Prostate gland (tissue), 2 donors: ENCODE measurements around the gene TP53I13. TPM values are rescaled to one million over a fixed set of nuclear protein-coding genes. Genes with fewer than 3 reads are reported as not detected.

Experiments
- DNase-seq: peaks from one replicate; pipeline ENCODE4 v3.0.0-alpha.2; 2019; ENCODE audit warnings: low spot score
- H3K27ac ChIP-seq, 2 donors: fragments of 200-600 bp; sonication (generic); 2 replicates each; pipeline ENCODE4 v1.5.1; 2017 to 2019
- H3K27me3 ChIP-seq: fragments of 200-600 bp; sonication (generic); replicated peaks from 2 replicates; pipeline ENCODE4 v1.5.1; 2019; ENCODE audit not compliant: insufficient read depth
- H3K36me3 ChIP-seq, 2 donors: fragments of 200-600 bp; sonication (generic); 1 replicate in 1 of 2; 2 replicates in 1 of 2; pipeline versions ENCODE4 v1.5.1 to v1.8.1; 2017 to 2019
- H3K4me1 ChIP-seq: fragments of 200-600 bp; sonication (generic); replicated peaks from 2 replicates; pipeline ENCODE4 v1.5.1; 2019
- H3K4me3 ChIP-seq, 2 donors: fragments of 200-600 bp; sonication (generic); 2 replicates each; pipeline ENCODE4 v1.5.1; 2017 to 2019
- H3K9me3 ChIP-seq: fragments of 200-600 bp; sonication (generic); 2 replicates; pipeline ENCODE4 v1.5.1; 2017
- POLR2A ChIP-seq: fragments of 450-650 bp; IDR thresholded peaks from one replicate; pipeline ENCODE4 v1.6.1; 2016; ENCODE audit warnings: antibody characterized with exemption, mild to moderate bottlenecking
- POLR2AphosphoS5 ChIP-seq: sonication (generic); formaldehyde crosslinking; IDR thresholded peaks from one replicate; pipeline ENCODE4 v1.6.1; 2017; ENCODE audit warnings: antibody characterized with exemption
- WGBS: methylation state at CpG from one replicate; pipeline ENCODE4 v1.1.5; 2018; 5-methylcytosine and 5-hydroxymethylcytosine counted together
- intact Hi-C: fragments of 100-400 bp; cut with DNase I; formaldehyde crosslinking; loops from one replicate; pipeline ENCODE4 v1.14.2; 2022
- total RNA-seq, 2 donors: library from RNA; depleted of rRNA; stranded (reverse); fragments of >200 nt; gene quantifications; one replicate each; pipeline ENCODE4 v1.1.0, GENCODE V29; 2016
- TF ChIP-seq, protein P1 (sequence below), 4 experiments: fragments of 200-600 bp in 2 of 4; fragments of 450-650 bp in 2 of 4; sonication (generic) in 2 of 4; IDR thresholded peaks; 1 replicate in 3 of 4; 2 replicates in 1 of 4; pipeline ENCODE4 v1.5.1; 2016 to 2019; ENCODE audit warnings: antibody characterized with exemption in 4 of 4, mild to moderate bottlenecking in 2 of 4, moderate library complexity in 2 of 4

The TP53I13 gene
- total RNA-seq, 2 donors from 2014 or later: 52.5 to 82.0 TPM

DNA sequence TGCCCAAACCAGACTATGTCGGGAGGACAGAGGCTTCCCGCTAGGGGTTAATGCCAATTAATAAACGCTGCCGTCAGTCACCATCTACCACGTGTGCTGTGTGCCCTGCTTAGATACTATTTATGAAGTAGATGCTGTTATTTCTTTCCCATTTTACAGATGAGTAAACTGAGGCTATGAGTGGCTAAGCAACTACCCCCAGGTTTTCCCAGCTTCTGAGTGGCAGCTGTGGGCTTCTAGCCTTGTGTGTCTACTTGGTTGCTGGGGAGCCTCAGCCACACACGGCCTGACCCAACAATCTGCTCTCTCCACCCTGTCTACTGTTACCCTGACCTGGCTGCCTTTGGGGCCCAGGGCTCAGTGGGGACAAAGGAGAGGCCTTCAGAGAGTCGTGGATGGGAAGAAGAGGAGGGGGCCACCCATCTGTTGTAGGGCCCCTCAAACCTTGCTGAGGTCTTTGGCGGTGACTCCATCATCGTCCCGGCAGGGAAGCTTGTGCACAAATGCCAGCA, 13.8 kb downstream of the TP53I13 start:
- intact Hi-C loops: loop anchor here (5.0 to 10.0 kb wide), 2 partner anchors 195 to 522 kb away; no protein-coding TSS in a partner anchor
- no peaks in the 10 kb centered on the region for H3K4me1 ChIP-seq
- no peak for DNase-seq

DNA sequence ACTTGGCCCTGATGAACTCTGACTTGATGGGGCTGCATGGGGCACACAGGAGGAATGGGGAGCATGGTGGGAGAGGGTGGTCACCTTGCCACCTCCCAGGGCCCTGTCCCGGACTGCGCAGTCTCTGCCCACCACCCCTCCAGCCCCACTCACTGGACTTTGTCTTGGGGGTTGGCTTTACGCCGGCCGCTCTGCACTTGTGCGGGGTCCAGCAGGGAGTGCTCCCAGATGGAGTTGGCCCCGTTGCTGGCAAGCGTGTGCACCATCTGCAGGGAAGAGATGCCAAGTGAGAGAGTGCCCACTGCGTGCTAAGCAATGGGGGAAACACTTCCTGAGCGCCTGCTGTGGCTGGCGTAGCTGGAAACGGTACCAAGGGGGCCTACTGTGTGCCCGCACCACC, 14.3 kb downstream of the TP53I13 start:
- intact Hi-C loops: loop anchor here (5.0 to 10.0 kb wide), 2 partner anchors 195 to 522 kb away; no protein-coding TSS in a partner anchor
- WGBS: 92% methylated on average over 13 of the region's 13 CpGs

More for the DNA sequence above, 13.8 kb downstream of the TP53I13 start:
- no peaks in the 10 kb centered on the region for H3K9me3 ChIP-seq
- WGBS: 67% methylated on average over 10 of the region's 10 CpGs
- no peaks in the 10 kb centered on the region for H3K27me3 ChIP-seq
- H3K27ac ChIP-seq: no peak overlapping the region
- H3K4me3 ChIP-seq: no peak overlapping the region
- TF ChIP-seq, protein P1, sequence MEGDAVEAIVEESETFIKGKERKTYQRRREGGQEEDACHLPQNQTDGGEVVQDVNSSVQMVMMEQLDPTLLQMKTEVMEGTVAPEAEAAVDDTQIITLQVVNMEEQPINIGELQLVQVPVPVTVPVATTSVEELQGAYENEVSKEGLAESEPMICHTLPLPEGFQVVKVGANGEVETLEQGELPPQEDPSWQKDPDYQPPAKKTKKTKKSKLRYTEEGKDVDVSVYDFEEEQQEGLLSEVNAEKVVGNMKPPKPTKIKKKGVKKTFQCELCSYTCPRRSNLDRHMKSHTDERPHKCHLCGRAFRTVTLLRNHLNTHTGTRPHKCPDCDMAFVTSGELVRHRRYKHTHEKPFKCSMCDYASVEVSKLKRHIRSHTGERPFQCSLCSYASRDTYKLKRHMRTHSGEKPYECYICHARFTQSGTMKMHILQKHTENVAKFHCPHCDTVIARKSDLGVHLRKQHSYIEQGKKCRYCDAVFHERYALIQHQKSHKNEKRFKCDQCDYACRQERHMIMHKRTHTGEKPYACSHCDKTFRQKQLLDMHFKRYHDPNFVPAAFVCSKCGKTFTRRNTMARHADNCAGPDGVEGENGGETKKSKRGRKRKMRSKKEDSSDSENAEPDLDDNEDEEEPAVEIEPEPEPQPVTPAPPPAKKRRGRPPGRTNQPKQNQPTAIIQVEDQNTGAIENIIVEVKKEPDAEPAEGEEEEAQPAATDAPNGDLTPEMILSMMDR (IDR thresholded peaks at IDR 0.05): no peak
- TF ChIP-seq POLR2A (no peak), POLR2AphosphoS5 (no peak)
- H3K36me3 ChIP-seq: peaks cover 0 to 11% of the 10 kb centered on the region in 2 donors

DNA sequence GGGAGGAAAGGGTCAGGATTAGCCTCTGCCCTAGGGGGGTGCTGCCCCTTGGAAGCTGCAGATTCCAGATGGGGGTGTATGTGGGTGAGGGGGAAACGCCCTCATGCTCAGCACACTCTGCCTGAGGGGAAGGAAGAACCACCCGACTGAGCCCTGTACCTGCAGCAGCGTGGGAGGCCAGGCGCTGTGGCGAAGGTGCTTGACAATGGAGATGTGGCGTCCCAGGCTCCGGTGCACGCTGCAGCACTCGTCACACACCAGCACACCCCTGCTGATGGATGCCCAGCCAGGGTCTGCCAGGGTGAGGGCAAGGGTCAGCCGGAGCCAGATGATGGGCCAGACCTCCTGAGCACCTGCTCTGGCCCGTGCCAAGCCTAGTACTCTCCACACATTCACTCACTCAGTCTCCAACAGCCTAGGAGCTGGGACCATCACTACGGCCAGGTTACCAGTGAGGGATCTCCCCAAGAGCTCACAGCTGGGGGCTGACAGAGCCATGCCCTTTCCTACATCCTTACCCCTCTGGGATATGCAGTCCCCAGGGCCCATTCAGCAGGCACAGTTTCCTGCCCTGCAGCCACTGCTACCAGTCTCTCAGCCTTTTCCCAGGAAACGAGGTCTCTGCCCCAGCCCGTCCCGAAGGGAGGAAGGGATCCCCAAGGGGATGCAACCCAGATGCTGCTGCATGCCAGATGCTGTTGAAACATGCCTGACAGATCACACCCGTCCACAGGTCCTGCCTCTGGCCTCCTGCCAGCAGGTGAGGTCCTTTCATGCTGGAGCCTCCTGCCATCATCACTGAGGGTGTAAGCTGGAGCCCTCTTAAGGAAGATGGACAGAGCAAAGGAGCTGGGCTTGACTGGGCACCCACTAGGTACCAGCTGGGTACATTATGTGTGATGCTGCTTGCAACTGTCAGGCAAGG, 15.1 kb downstream of the TP53I13 start:
- DNase-seq: no peak
- Histone ChIP-seq H3K36me3 (no peaks in the 10 kb centered on the region), H3K4me1 (peaks cover 8% of the 10 kb centered on the region), H3K4me3 (no peak overlapping the region), H3K9me3 (no peaks in the 10 kb centered on the region), H3K27ac (no peak overlapping the region), H3K27me3 (no peaks in the 10 kb centered on the region)
- no peak for TF ChIP-seq POLR2AphosphoS5
- TF ChIP-seq, protein P1 (IDR thresholded peaks at IDR 0.05): no peak
- no peak for TF ChIP-seq POLR2A
- WGBS: 75% methylated on average over 16 of the region's 16 CpGs
- intact Hi-C loops: loop anchor here (5.0 to 10.0 kb wide), 2 partner anchors 194 to 521 kb away; no protein-coding TSS in a partner anchor

More for the DNA sequence above, 14.3 kb downstream of the TP53I13 start:
- TF ChIP-seq POLR2A (no peak), POLR2AphosphoS5 (no peak)
- TF ChIP-seq, protein P1 (IDR thresholded peaks at IDR 0.05): no peak
- Histone ChIP-seq H3K27ac (no peak overlapping the region), H3K36me3 (peaks cover 0 to 6% of the 10 kb centered on the region in 2 donors), H3K27me3 (no peaks in the 10 kb centered on the region), H3K4me1 (peaks cover 4% of the 10 kb centered on the region), H3K4me3 (no peak overlapping the region), H3K9me3 (no peaks in the 10 kb centered on the region)
- no peak for DNase-seq

DNA sequence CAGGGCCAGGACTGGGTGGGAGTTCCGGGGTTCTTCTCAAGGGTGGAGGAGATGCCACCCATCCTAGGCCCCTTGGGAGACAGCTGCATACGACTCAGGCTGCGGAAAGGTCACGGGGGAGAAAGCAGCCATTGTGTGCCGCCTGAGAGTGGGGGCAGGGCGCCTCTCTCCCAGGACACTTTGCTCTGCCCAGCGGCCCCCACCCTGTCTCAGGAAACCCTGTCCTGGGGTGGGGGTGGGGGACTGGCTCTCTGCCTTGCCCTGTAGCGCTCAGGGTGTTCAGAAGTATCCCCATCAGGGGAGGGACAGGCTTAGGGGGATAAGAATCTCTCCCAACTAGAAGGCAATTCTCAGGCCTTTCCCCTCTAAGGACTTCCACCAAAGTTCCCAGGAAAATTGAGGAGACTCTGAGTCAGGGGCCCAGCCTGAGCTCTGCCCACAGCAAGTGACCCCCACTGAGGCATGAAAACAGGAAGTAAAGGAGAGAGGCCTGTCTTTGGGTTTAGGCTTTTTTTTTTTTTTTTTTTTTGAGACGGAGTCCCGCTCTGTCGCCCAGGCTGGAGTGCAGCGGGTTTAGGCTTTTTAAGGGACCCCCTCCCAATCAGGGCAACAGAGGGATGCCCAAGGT, 16.1 kb downstream of the TP53I13 start:
- Histone ChIP-seq H3K4me3 (no peak overlapping the region), H3K27me3 (no peaks in the 10 kb centered on the region), H3K27ac (no peak overlapping the region), H3K36me3 (no peaks in the 10 kb centered on the region), H3K4me1 (peaks cover 8% of the 10 kb centered on the region), H3K9me3 (no peaks in the 10 kb centered on the region)
- DNase-seq: no peak
- intact Hi-C loops: loop anchor here (5.0 to 10.0 kb wide), 2 partner anchors 193 to 520 kb away; no protein-coding TSS in a partner anchor
- 82% methylated on average over 12 of the region's 12 CpGs for WGBS
- TF ChIP-seq, protein P1 (IDR thresholded peaks at IDR 0.05): no peak
- TF ChIP-seq POLR2AphosphoS5 (no peak), POLR2A (no peak)
